HG03175 (cell line): ENCODE measurements around the gene OSBPL3.
"Not testable (repeated sequence)": the region's sequence is repeated elsewhere in the genome, so short reads cannot be mapped to it uniquely, and the experiment has no call there.

Experiments used
- ATAC-seq: cut with Tn5 transposase; IDR thresholded peaks from one replicate; pipeline ENCODE4 v1.9.1; 2021; ENCODE audit warnings: mild to moderate bottlenecking, moderate library complexity; ENCODE audit not compliant: unreplicated experiment

Gene OSBPL3

DNA sequence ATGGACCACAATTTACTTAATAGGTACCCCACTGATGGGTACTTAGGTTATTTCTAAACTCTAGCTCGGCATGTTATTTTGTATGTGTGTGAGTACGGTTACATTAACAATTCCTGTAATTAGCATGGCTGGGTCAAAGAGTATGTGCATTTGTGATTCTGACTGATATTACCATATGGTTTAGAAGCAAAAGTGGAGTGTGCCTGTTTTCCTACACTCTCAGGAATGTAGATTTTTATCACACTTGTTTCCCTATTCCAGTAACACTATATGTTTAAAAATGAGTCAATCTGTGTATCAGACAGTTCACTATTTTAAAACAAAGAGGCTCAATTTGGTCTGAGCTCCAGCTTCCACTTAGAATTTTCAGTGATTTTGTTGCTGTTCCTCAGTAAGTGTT is 178.1 kb downstream of the OSBPL3 start:
- no peak for ATAC-seq

- no peak for ATAC-seq
Observed at GRCh38 chr7:24800667-24801066, 179.3 kb downstream of the OSBPL3 start.

DNA sequence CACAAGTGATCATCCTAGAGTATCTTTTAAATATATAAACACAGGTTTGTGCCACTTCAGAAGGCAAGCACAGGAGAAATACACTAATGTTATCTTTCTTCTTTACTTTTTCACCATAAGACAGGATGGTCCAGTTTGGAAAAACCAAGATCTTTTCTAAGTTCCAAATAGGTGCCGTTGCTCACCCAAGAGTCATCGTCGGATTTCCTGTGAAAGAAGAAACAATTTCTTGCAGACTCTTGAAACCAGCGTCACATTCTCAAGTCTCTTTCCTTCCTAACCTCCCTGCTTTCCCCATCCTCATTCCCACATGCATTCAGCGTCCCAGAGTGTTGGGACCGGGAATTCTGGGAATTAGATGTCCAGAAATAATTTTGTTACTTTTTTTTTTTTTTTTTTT is 179.9 kb downstream of the OSBPL3 start:
- no peak for ATAC-seq

GRCh38 chr7:24799506-24799905 is 180.5 kb downstream of the OSBPL3 start:
- no peak for ATAC-seq

GRCh38 chr7:24798261-24798660 is 181.7 kb downstream of the OSBPL3 start:
- ATAC-seq, result no peak

DNA sequence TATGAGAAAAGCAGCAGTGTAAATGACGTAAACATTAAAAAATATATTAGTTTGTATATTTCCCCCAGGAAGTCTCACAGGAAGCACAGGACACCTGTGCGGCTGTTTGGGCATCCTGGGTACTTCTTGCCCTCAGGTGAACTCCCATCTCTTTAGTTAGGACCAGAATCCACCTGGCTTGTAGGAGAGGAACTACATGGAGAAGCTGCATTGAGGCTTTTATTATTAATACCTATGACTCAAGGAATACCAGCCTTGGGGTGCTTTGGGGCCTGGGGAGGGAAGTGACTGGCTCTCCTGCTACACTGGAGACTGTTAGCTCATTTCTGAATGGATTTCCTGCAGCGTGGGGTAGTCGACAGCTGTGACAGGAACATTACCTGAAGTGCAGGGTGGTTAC is 182.7 kb downstream of the OSBPL3 start:
- ATAC-seq, result no peak

GRCh38 chr7:24795407-24795767 is 184.6 kb downstream of the OSBPL3 start:
- ATAC-seq, result no peak

- not testable (repeated sequence) for ATAC-seq
Observed at GRCh38 chr7:24794751-24795406, 185.1 kb downstream of the OSBPL3 start.

GRCh38 chr7:24793982-24794648 is 185.9 kb downstream of the OSBPL3 start:
- ATAC-seq, result no peak

DNA sequence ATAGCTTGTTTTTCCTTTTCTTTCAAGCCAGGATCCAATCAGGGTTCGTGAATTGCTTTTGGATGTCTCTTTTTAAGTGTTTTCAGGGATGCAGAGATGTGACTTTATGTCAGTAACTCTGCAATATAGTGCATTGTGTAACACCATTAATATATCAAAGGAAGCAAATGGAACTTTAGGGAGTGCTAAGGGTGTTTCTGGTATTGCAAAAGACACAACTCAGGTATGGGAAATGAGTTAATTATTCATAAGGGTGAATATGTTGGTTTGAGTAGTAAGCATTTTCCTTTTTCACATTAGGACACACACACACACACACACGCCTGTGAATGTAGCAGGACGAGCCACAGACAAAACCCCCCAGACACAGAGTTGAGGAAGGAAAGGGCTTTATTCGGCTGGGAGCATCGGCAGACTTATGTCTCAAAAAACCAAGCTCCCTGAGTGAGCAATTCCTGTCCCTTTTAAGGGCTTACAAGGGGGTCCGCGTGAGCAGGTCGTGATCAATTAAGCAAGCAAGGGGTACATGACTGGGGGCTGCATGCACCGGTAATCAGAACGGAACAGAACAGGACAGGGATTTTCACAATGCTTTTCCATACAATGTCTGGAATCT is 190.9 kb downstream of the OSBPL3 start:
- ATAC-seq, result no peak

GRCh38 chr7:24788075-24788474 is 191.9 kb downstream of the OSBPL3 start:
- no peak for ATAC-seq

DNA sequence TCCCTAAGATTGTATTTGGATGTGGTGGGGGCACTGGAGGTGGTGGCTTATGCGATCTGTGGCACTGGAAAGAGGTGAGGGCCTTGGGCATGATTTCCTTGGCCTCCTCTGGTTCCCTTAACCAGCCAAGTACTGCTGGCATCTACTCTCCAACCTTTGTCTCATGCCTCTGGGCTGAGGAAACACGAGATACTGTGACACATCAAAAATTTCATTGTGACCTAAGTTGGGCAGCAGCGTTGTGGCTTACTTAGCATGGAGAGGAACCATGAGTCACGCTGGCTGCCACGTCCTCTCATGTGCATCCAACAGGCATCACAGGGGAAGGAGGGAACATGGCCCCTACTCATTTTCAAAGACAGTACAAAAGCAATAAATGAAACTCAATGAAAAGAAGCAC is 193.0 kb downstream of the OSBPL3 start:
- no peak for ATAC-seq

GRCh38 chr7:24786306-24786705 is 193.7 kb downstream of the OSBPL3 start:
- ATAC-seq, result no peak

DNA sequence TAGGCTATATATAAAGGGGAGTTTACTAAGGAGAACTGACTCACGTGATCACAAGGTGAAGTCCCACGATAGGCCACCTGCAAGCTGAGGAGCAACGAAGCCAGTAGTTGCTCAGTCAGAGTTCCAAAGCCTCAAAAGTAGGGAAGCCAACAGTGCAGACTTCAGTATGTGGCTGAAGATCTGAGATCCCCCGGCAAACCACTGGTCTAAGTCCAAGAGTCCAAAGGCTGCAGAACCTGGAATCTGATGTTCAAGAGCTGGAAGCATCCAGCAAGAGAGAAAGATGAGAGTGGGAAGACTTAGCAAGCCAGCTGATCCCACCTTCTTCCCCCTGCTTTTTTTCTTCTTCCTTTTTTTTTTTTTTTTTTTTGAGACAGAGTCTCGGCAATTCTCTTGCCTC is 195.7 kb downstream of the OSBPL3 start:
- no peak for ATAC-seq

DNA sequence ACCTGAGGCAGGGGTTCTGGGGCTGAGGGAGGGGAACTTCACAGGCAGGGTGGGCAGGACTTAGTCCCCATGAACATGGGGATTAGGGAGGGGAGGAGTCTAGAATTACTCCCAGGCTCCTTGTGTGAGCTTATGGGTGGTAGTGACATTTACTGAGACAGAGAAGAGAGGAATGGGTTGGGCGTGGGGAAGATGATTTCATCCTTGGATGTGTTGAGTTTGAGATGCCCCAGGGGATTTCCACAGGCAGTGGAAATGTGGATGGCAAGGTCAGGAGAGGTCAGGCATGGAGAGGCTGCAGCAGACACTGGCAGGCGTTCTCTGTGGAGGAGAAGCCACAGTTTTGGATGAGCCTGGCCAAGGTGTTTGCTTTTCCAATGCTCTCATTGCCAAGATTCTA is 196.3 kb downstream of the OSBPL3 start:
- ATAC-seq, result no peak

GRCh38 chr7:24781106-24781505 is 198.9 kb downstream of the OSBPL3 start:
- no peak for ATAC-seq

DNA sequence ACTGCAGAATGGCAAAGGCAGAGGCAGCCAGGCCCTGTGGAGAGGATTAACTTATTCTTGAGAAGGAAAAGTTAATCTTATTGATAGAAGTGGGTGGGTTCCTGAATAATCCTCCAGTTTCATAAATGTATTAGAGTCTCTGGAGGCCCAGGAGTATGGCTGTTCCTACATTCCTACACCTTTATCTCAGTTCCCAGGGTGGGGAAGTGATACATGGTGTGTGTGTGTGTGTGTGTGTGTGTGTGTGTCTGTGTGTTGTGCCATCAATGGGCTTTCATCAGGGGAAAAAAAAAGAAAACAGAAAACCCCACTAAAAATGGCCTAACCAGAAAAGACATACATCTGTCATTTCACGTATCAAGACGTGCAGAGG is 200.7 kb downstream of the OSBPL3 start:
- ATAC-seq, result no peak

DNA sequence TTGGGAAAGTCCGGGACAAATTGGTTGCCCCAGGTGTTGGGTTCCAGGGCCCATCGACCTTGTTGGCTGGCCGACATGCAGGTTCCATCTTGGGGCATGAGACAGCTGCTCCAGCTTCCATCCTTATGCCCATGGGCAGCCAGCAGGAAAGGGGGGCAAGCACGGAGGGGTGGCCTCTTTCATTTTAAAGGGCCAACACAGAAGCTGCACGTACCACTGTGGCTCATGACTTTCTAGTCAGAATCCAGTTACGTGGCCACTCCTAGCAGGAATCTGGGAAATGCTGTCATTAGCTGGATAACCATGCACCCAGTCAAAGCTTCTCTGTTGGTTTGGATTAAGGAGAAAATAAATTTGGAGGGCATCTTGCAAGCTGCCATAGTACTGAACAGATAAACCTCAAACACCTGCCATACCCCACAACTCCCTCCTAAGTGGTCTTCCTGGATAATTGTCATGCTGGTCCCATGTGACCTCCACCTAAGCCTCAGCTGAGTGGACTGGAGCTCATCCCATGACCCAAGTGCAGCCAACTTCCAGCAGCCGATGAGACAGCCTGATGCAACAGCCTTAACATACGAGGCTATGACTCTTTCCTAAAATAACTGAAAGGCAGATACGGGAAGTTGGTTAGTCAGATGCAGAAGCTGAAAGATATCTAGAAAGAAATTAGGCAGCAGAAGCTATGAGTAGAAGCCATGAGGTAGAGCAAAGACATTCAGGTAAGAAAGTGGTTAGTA is 201.3 kb downstream of the OSBPL3 start:
- ATAC-seq, result peak; percentile 45

- ATAC-seq, result no peak
Observed at GRCh38 chr7:24777806-24778205, 202.2 kb downstream of the OSBPL3 start.

- ATAC-seq, result no peak
Observed at GRCh38 chr7:24773646-24774045, 206.3 kb downstream of the OSBPL3 start.

DNA sequence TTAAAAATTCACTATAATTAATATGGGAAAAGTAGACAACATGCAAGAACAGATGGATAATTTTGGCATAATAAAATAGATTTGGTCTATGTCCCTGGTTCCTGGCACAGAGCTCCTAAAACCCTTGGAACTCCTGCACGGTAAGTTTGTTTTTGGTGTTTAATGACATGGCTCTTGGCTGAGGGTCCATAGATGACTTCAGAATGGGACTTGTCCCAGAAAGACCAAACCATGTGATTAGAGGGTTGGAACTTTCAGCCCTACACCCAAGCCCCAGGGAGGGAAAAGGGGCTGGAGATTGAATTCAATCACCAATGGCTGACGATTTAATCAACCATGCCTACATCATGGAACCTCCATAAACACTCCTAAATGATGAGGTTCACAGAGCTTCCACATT is 210.1 kb downstream of the OSBPL3 start:
- no peak for ATAC-seq
